ENCODE data around the gene VWA5B1. TPM values are rescaled to one million over a fixed set of nuclear protein-coding genes. Genes with fewer than 3 reads are reported as not detected.

Gene VWA5B1
- total RNA-seq, 1 donor from 2014 or later, result not detected

GRCh38 chr1:20401405-20402010 is 110.8 kb downstream of the VWA5B1 start:
- H3K4me3 ChIP-seq (ENCODE audit: low read depth, low read length), result no peak overlapping the region
- TF ChIP-seq, protein P1, sequence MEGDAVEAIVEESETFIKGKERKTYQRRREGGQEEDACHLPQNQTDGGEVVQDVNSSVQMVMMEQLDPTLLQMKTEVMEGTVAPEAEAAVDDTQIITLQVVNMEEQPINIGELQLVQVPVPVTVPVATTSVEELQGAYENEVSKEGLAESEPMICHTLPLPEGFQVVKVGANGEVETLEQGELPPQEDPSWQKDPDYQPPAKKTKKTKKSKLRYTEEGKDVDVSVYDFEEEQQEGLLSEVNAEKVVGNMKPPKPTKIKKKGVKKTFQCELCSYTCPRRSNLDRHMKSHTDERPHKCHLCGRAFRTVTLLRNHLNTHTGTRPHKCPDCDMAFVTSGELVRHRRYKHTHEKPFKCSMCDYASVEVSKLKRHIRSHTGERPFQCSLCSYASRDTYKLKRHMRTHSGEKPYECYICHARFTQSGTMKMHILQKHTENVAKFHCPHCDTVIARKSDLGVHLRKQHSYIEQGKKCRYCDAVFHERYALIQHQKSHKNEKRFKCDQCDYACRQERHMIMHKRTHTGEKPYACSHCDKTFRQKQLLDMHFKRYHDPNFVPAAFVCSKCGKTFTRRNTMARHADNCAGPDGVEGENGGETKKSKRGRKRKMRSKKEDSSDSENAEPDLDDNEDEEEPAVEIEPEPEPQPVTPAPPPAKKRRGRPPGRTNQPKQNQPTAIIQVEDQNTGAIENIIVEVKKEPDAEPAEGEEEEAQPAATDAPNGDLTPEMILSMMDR (conservative IDR thresholded peaks at IDR 0.05; ENCODE audit: low read depth, low read length), result no peak
- DNase-seq (ENCODE audit: low read depth), result no peak

DNA sequence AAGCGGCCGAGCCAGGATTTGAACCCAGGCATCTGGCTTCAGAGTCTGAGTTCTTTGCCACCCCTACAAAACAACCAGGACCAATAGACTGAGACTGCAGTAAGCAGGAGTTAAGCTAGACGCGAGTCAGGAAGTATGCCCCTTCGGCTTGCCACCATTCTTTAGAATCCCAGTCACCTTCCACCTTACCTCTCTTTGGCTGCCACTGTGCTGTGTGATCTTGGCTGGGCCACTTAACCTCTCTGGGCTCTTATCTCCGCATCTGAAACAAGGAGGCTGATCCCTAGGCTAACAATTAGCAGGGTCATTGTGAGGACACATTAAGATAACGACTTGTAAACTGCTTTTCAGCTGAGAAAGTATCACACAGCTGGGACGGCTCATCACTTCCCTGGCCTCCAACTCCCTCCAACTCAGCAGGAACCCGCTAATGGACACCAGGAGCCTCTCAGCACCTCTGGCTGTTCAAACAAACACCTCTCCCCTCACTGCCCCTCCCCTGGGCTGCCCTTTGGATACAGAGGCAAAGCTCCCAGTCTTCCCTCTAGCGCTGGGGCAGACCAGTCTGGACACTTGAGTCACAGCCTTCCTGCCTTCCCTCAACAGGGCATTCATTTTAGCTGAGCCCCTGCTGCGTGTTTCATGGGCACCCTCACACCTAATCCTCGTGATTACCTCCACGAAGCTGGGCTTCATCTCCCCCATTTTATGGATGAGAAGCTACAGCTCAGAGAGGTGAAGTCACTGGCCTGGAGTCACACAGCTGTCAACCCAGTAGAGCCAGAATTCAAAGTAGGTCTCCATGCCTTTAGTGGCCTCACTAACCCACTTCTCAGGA is 112.1 kb downstream of the VWA5B1 start:
- TF ChIP-seq, protein P1 (conservative IDR thresholded peaks at IDR 0.05; ENCODE audit: low read depth, low read length), result no peak
- DNase-seq (ENCODE audit: low read depth), result no peak
- H3K4me3 ChIP-seq (ENCODE audit: low read depth, low read length), result no peak overlapping the region

GRCh38 chr1:20403423-20404145 is 112.9 kb downstream of the VWA5B1 start:
- DNase-seq (ENCODE audit: low read depth), result no peak
- TF ChIP-seq, protein P1 (conservative IDR thresholded peaks at IDR 0.05; ENCODE audit: low read depth, low read length), result no peak
- no peak overlapping the region for H3K4me3 ChIP-seq (ENCODE audit: low read depth, low read length)

DNA sequence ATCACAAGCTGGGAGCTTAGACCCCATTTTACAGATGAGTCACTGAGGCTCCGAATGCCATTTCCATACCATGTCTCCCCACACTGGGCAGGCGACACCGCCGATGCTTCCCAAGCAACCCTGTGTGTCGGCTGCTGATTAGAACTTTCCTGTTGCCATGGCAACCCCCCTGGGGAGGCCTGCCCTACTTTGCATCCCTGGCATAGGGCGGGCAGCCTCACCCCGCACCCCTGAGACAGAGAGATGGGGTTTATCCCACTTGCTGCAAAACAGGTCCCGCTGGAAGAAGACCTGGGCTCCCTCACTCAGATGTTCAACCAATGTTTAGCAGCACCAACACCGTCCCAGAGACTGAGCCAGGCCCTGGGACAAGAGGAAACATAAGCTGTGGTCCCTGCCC is 113.8 kb downstream of the VWA5B1 start:
- no peak overlapping the region for H3K4me3 ChIP-seq (ENCODE audit: low read depth, low read length)
- TF ChIP-seq, protein P1 (conservative IDR thresholded peaks at IDR 0.05; ENCODE audit: low read depth, low read length), result no peak
- no peak for DNase-seq (ENCODE audit: low read depth)

Other genes with a start within 250 kb of the VWA5B1 start
- not detected in 2 replicates for gene PLA2G5, start 220.7 kb upstream of the VWA5B1 start, total RNA-seq
- not detected in 2 replicates for gene PLA2G2D, start 171.3 kb upstream of the VWA5B1 start, total RNA-seq
- gene PLA2G2F, start 151.6 kb upstream of the VWA5B1 start, total RNA-seq, result 3.8 and 4.2 TPM in 2 replicates
- gene UBXN10, start 104.8 kb upstream of the VWA5B1 start, total RNA-seq, result 0.14 and 0.23 TPM in 2 replicates
- not detected in 2 replicates for gene PLA2G2C, start 104.4 kb upstream of the VWA5B1 start, total RNA-seq
- 18.2 and 19.7 TPM in 2 replicates for gene CAMK2N1, start 195.3 kb downstream of the VWA5B1 start, total RNA-seq
- gene MUL1, start 217.3 kb downstream of the VWA5B1 start, total RNA-seq, result 24.6 and 30.4 TPM in 2 replicates

Measured in epithelial cell of proximal tubule (primary cell).